PC-3 (cell line): Measurements from ENCODE around the gene ZAR1. TPM values are rescaled to one million over a fixed set of nuclear protein-coding genes. Genes with fewer than 3 reads are reported as not detected.

Source experiments
- ATAC-seq: fragments of 200-7000 bp; cut with Tn5 transposase; 2 replicates; pipeline ENCODE4 v1.9.1; 2020; ENCODE audit warnings: mild to moderate bottlenecking, moderate library complexity
- BruUV-seq: library from RNA; stranded (reverse); fragments of 400-500 nt; replicated peaks from 2 replicates; lab custom pipeline; 2021; lab: Mats Ljungman, UMichigan
- CTCF ChIA-PET: fragments of 300-600 bp; sonication (Branson Sonifier 250); formaldehyde crosslinking; loops from one replicate; lab custom pipeline; 2022; ENCODE audit warnings: antibody characterized with exemption; lab: Charles Lee
- POLR2A ChIA-PET: fragments of 300-600 bp; sonication (Branson Sonifier 250); formaldehyde crosslinking; loops from one replicate; lab custom pipeline; 2022; ENCODE audit warnings: antibody characterized with exemption; ENCODE audit not compliant: unreplicated experiment; lab: Charles Lee
- DNase-seq: peaks from one replicate; pipeline ENCODE4 v3.0.0-alpha.2; 2015
- H2AFZ ChIP-seq: fragments of 300-600 bp; sonication (generic); 2 replicates; pipeline ENCODE4 v1.6.0; 2016; ENCODE audit warnings: antibody characterized with exemption, low read length
- H3F3A ChIP-seq: fragments of 300-600 bp; sonication (generic); one replicate; pipeline ENCODE4 v1.6.0; 2017; ENCODE audit warnings: antibody characterized with exemption, low read length, control low read depth, mild to moderate bottlenecking; ENCODE audit not compliant: unreplicated experiment
- H3K27ac ChIP-seq: fragments of 300-600 bp; sonication (generic); 2 replicates; pipeline ENCODE4 v1.5.1; 2016; ENCODE audit warnings: mild to moderate bottlenecking, low read length
- H3K27me3 ChIP-seq: fragments of 300-600 bp; sonication (generic); 2 replicates; pipeline ENCODE4 v1.6.1; 2016; ENCODE audit warnings: low read length, mixed read lengths
- H3K36me3 ChIP-seq: fragments of 300-600 bp; sonication (generic); 2 replicates; pipeline ENCODE4 v1.6.1; 2016; ENCODE audit warnings: low read depth, mixed run types, low read length, mixed read lengths
- H3K4me1 ChIP-seq: fragments of 300-600 bp; sonication (generic); 2 replicates; pipeline ENCODE4 v1.5.1; 2016; ENCODE audit warnings: low read length; ENCODE audit not compliant: insufficient read depth
- H3K4me2 ChIP-seq: fragments of 300-600 bp; sonication (generic); 2 replicates; pipeline ENCODE4 v1.6.0; 2016; ENCODE audit warnings: low read length
- H3K4me3 ChIP-seq: fragments of 300-600 bp; sonication (generic); 2 replicates; pipeline ENCODE4 v1.5.1; 2016; ENCODE audit warnings: mild to moderate bottlenecking, low read length, mixed read lengths
- H3K79me2 ChIP-seq: fragments of 300-600 bp; sonication (generic); 2 replicates; pipeline ENCODE4 v1.6.1; 2017; ENCODE audit warnings: low read length, mixed read lengths
- H3K9ac ChIP-seq: fragments of 300-600 bp; sonication (generic); 2 replicates; pipeline ENCODE4 v1.6.0; 2016; ENCODE audit warnings: mild to moderate bottlenecking, low read length
- H3K9me2 ChIP-seq: fragments of 300-600 bp; sonication (generic); replicated peaks from 2 replicates; pipeline ENCODE4 v1.6.1; 2016; ENCODE audit warnings: mixed run types, low read length, mixed read lengths
- H3K9me3 ChIP-seq: fragments of 300-600 bp; sonication (generic); 2 replicates; pipeline ENCODE4 v1.6.1; 2016; ENCODE audit warnings: low read length, mixed read lengths
- H4K20me1 ChIP-seq: fragments of 300-600 bp; sonication (generic); 2 replicates; pipeline ENCODE4 v1.6.1; 2016; ENCODE audit warnings: low read length, mixed read lengths
- EZH2 ChIP-seq: fragments of 300-600 bp; sonication (generic); IDR thresholded peaks from one replicate; pipeline ENCODE4 v1.6.1; 2017; ENCODE audit warnings: antibody characterized with exemption, mild to moderate bottlenecking, low read length; ENCODE audit not compliant: unreplicated experiment
- EZH2phosphoT487 ChIP-seq: fragments of 300-600 bp; sonication (generic); IDR thresholded peaks from 2 replicates; pipeline ENCODE4 v1.6.1; 2018; ENCODE audit warnings: mild to moderate bottlenecking, antibody characterized with exemption, low read length, borderline replicate concordance
- intact Hi-C: fragments of 100-400 bp; cut with micrococcal nuclease; formaldehyde crosslinking; loops from 2 replicates; pipeline ENCODE4 v1.9.0; 2023
- total RNA-seq: library from RNA; depleted of rRNA; stranded (reverse); fragments of >200 nt; gene quantifications from 2 replicates; pipeline ENCODE4 v1.2.3, GENCODE V29; 2014
- TF ChIP-seq, protein P1 (sequence below): fragments of 300-600 bp; sonication (generic); conservative IDR thresholded peaks from 2 replicates; pipeline ENCODE4 v1.5.1; 2017; ENCODE audit warnings: antibody characterized with exemption, low read depth, mild to moderate bottlenecking, low read length

ZAR1 gene
- total RNA-seq, 1 experiment from 2014 or later, result not detected

DNA sequence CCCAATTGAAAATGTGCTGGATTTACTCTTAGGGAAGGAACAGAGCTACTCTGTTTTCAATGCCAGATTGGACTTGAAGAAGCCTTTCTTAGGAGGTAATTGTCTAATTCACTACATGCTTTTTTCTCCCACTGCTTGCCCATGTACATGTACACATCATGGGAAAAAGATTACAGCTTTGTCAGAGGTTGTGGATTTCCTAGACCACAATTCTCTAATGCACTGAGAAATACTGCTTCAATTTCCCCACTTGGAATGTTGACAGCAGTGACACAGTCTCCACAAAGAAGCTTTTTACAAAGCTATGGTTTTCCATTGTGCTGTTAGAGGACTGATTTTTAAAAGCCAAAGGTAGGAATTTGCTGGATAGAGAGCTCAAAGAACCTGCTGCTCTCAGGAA is 19.5 kb downstream of the ZAR1 start:
- intact Hi-C loops, result no loop called here

GRCh38 chr4:48518143-48518542 is 28.1 kb downstream of the ZAR1 start:
- Histone ChIP-seq H2AFZ (no peak overlapping the region), H3K36me3 (peaks cover 32% of the 10 kb centered on the region), H4K20me1 (no peaks in the 10 kb centered on the region), H3K9ac (no peak overlapping the region), H3K4me2 (no peak overlapping the region), H3K27me3 (no peaks in the 10 kb centered on the region), H3K9me3 (no peaks in the 10 kb centered on the region), H3K4me3 (no peak overlapping the region), H3F3A (no peaks in the 10 kb centered on the region), H3K4me1 (no peaks in the 10 kb centered on the region), H3K27ac (no peak overlapping the region), H3K9me2 (no peaks in the 10 kb centered on the region), H3K79me2 (no peaks in the 10 kb centered on the region)
- intact Hi-C loops, result no loop called here
- no peak for ATAC-seq
- TF ChIP-seq EZH2phosphoT487, result no peak
- TF ChIP-seq, protein P1, sequence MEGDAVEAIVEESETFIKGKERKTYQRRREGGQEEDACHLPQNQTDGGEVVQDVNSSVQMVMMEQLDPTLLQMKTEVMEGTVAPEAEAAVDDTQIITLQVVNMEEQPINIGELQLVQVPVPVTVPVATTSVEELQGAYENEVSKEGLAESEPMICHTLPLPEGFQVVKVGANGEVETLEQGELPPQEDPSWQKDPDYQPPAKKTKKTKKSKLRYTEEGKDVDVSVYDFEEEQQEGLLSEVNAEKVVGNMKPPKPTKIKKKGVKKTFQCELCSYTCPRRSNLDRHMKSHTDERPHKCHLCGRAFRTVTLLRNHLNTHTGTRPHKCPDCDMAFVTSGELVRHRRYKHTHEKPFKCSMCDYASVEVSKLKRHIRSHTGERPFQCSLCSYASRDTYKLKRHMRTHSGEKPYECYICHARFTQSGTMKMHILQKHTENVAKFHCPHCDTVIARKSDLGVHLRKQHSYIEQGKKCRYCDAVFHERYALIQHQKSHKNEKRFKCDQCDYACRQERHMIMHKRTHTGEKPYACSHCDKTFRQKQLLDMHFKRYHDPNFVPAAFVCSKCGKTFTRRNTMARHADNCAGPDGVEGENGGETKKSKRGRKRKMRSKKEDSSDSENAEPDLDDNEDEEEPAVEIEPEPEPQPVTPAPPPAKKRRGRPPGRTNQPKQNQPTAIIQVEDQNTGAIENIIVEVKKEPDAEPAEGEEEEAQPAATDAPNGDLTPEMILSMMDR, result no peak
- TF ChIP-seq EZH2, result no peak
- CTCF ChIA-PET, result no interaction called here
- POLR2A ChIA-PET, result no interaction called here
- no TSS peak for BruUV-seq
- DNase-seq, result no peak

More for the DNA sequence above, 19.5 kb downstream of the ZAR1 start:
- no peaks in the 10 kb centered on the region; the same call in 1 of the 2 replicates for H3K4me1 ChIP-seq
- no peaks in the 10 kb centered on the region for H4K20me1 ChIP-seq
- no peak for DNase-seq
- no peaks in the 10 kb centered on the region for H3K79me2 ChIP-seq
- H3K36me3 ChIP-seq, result peaks cover 25% of the 10 kb centered on the region
- no peak overlapping the region for H3K9ac ChIP-seq
- no peak overlapping the region for H3K4me2 ChIP-seq
- H3K9me2 ChIP-seq, result no peaks in the 10 kb centered on the region
- no TSS peak for BruUV-seq
- no peak overlapping the region for H2AFZ ChIP-seq
- no peak overlapping the region for H3K27ac ChIP-seq
- no peak overlapping the region for H3K4me3 ChIP-seq
- no peak for TF ChIP-seq EZH2
- no peak for TF ChIP-seq EZH2phosphoT487
- TF ChIP-seq, protein P1, result no peak
- ChIA-PET CTCF (no interaction called here), POLR2A (no interaction called here)
- H3K27me3 ChIP-seq, result no peaks in the 10 kb centered on the region
- no peaks in the 10 kb centered on the region for H3F3A ChIP-seq
- no peak for ATAC-seq
- H3K9me3 ChIP-seq, result no peaks in the 10 kb centered on the region

- BruUV-seq, result no TSS peak
- CTCF ChIA-PET, result no interaction called here
- peaks cover 35% of the 10 kb centered on the region for H3K36me3 ChIP-seq
- TF ChIP-seq EZH2, result no peak
- TF ChIP-seq, protein P1, result no peak
- TF ChIP-seq EZH2phosphoT487, result no peak
- no peaks in the 10 kb centered on the region for H3K9me3 ChIP-seq
- no peak overlapping the region for H3K4me3 ChIP-seq
- intact Hi-C loops, result loop anchor here (2.0 kb wide), 1 partner anchor 94 kb away; no protein-coding TSS in a partner anchor
- no peaks in the 10 kb centered on the region for H3F3A ChIP-seq
- ATAC-seq (no peak), DNase-seq (no peak)
- H2AFZ ChIP-seq, result no peak overlapping the region
- H3K4me1 ChIP-seq, result no peaks in the 10 kb centered on the region
- H3K9me2 ChIP-seq, result no peaks in the 10 kb centered on the region
- H3K27me3 ChIP-seq, result no peaks in the 10 kb centered on the region
- H4K20me1 ChIP-seq, result no peaks in the 10 kb centered on the region
- no peak overlapping the region for H3K4me2 ChIP-seq
- no peak overlapping the region for H3K27ac ChIP-seq
- no peak overlapping the region for H3K9ac ChIP-seq
- H3K79me2 ChIP-seq, result no peaks in the 10 kb centered on the region
- POLR2A ChIA-PET, result interaction anchor here (0.7 kb wide), 1 partner anchor 31 kb away, joined by 3 read pairs; no protein-coding TSS in a partner anchor
Observed at GRCh38 chr4:48526406-48526805, 36.4 kb downstream of the ZAR1 start.
